ENCODE results near the gene SNX5.

GRCh38 chr20:18004384-18005031 is 35.9 kb upstream of the SNX5 start:
- TF ChIP-seq, protein P1, sequence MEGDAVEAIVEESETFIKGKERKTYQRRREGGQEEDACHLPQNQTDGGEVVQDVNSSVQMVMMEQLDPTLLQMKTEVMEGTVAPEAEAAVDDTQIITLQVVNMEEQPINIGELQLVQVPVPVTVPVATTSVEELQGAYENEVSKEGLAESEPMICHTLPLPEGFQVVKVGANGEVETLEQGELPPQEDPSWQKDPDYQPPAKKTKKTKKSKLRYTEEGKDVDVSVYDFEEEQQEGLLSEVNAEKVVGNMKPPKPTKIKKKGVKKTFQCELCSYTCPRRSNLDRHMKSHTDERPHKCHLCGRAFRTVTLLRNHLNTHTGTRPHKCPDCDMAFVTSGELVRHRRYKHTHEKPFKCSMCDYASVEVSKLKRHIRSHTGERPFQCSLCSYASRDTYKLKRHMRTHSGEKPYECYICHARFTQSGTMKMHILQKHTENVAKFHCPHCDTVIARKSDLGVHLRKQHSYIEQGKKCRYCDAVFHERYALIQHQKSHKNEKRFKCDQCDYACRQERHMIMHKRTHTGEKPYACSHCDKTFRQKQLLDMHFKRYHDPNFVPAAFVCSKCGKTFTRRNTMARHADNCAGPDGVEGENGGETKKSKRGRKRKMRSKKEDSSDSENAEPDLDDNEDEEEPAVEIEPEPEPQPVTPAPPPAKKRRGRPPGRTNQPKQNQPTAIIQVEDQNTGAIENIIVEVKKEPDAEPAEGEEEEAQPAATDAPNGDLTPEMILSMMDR (IDR thresholded peaks at IDR 0.05) = no peak
- TF ChIP-seq POLR2A (IDR thresholded peaks at IDR 0.05) = no peak

Measured in prostate gland (tissue), 2 donors.